ENCODE results near the gene FUT9. TPM values are rescaled to one million over a fixed set of nuclear protein-coding genes. Genes with fewer than 3 reads are reported as not detected.

The FUT9 gene
- 5.1 and 6.3 TPM in 2 replicates for total RNA-seq (ENCODE audit: low replicate concordance)

- H3K36me3 ChIP-seq: no peaks in the 10 kb centered on the region
- no peaks in the 10 kb centered on the region for H3K9me3 ChIP-seq (ENCODE audit: low read depth)
- H3K27ac ChIP-seq: peak within 1 kb of the TSS; percentile 50
- Mint-ChIP-seq H3K27me3 (ENCODE audit: insufficient read depth, low read depth) (no peaks in the 10 kb centered on the region), H3K27ac (peak within 1 kb of the TSS; percentile 76), H3K4me1 (peaks cover 24% of the 10 kb centered on the region), H3K4me3 (peak within 1 kb of the TSS; percentile 88), H3K9me3 (no peaks in the 10 kb centered on the region), H3K36me3 (no peaks in the 10 kb centered on the region)
- H3K4me1 ChIP-seq: peaks cover 18% of the 10 kb centered on the region
- TF ChIP-seq EZH2phosphoT487 (IDR thresholded peaks at IDR 0.05) (no peak), CTCF (IDR thresholded peaks at IDR 0.05) (peak; percentile 58), EZH2 (IDR thresholded peaks at IDR 0.05) (no peak)
- H4K20me1 ChIP-seq (ENCODE audit: low read depth): no peaks in the 10 kb centered on the region
- peak within 1 kb of the TSS; percentile 30 for H3K9ac ChIP-seq
- peak within 1 kb of the TSS; percentile 96 for H3K4me2 ChIP-seq
- H3F3A ChIP-seq (ENCODE audit: low read depth): peaks cover 27% of the 10 kb centered on the region
- DNase-seq (ENCODE audit: low spot score): peak; percentile 94
- peak within 1 kb of the TSS; percentile 98 for H2AFZ ChIP-seq (replicated peaks)
- peaks cover 10% of the 10 kb centered on the region for H3K27me3 ChIP-seq
- peaks cover 36% of the 10 kb centered on the region for H3K79me2 ChIP-seq (ENCODE audit: low read depth)
- H3K4me3 ChIP-seq: peak within 1 kb of the TSS; percentile 59
Observed at GRCh38 chr6:96015518-96016333, at the start of gene FUT9. Gene FUT9 (plus strand): TSS chr6:96015974. CDS start chr6:96203156, 187,182 bp downstream.

- DNase-seq (ENCODE audit: low spot score): no peak
- H3K4me3 Mint-ChIP-seq: no peak overlapping the region
- Histone ChIP-seq H3K4me3 (no peak overlapping the region), H3K9ac (no peak overlapping the region), H3K4me1 (no peaks in the 10 kb centered on the region), H2AFZ (replicated peaks) (no peak overlapping the region), H3K36me3 (no peaks in the 10 kb centered on the region), H3K4me2 (no peak overlapping the region), H3K27me3 (no peaks in the 10 kb centered on the region), H3K79me2 (ENCODE audit: low read depth) (no peaks in the 10 kb centered on the region), H3K9me3 (ENCODE audit: low read depth) (peaks cover 4% of the 10 kb centered on the region), H3K27ac (no peak overlapping the region), H3F3A (ENCODE audit: low read depth) (no peaks in the 10 kb centered on the region), H4K20me1 (ENCODE audit: low read depth) (no peaks in the 10 kb centered on the region)
- H3K9me3 Mint-ChIP-seq: peaks cover 5% of the 10 kb centered on the region
- no peaks in the 10 kb centered on the region for H3K36me3 Mint-ChIP-seq
- H3K27me3 Mint-ChIP-seq (ENCODE audit: insufficient read depth, low read depth): no peaks in the 10 kb centered on the region
- TF ChIP-seq CTCF (IDR thresholded peaks at IDR 0.05) (no peak), EZH2phosphoT487 (IDR thresholded peaks at IDR 0.05) (no peak), EZH2 (IDR thresholded peaks at IDR 0.05) (no peak)
- no peak overlapping the region for H3K27ac Mint-ChIP-seq
- H3K4me1 Mint-ChIP-seq: no peaks in the 10 kb centered on the region
Observed at GRCh38 chr6:95967594-95967993, 48.2 kb upstream of the FUT9 start.

- H3K36me3 Mint-ChIP-seq: no peaks in the 10 kb centered on the region
- no peak overlapping the region for H3K9ac ChIP-seq
- no peaks in the 10 kb centered on the region for H3K4me1 Mint-ChIP-seq
- H3K4me3 Mint-ChIP-seq: no peak overlapping the region
- no peaks in the 10 kb centered on the region for H3K4me1 ChIP-seq
- H3K9me3 ChIP-seq (ENCODE audit: low read depth): no peaks in the 10 kb centered on the region
- no peaks in the 10 kb centered on the region for H3K27me3 Mint-ChIP-seq (ENCODE audit: insufficient read depth, low read depth)
- H3K36me3 ChIP-seq: no peaks in the 10 kb centered on the region
- no peak overlapping the region for H3K27ac Mint-ChIP-seq
- peaks cover 2% of the 10 kb centered on the region for H3K9me3 Mint-ChIP-seq
- H3K79me2 ChIP-seq (ENCODE audit: low read depth): no peaks in the 10 kb centered on the region
- TF ChIP-seq EZH2 (IDR thresholded peaks at IDR 0.05) (no peak), CTCF (IDR thresholded peaks at IDR 0.05) (no peak), EZH2phosphoT487 (IDR thresholded peaks at IDR 0.05) (no peak)
- H3K4me3 ChIP-seq: no peak overlapping the region
- H2AFZ ChIP-seq (replicated peaks): no peak overlapping the region
- H3K27me3 ChIP-seq: no peaks in the 10 kb centered on the region
- H3F3A ChIP-seq (ENCODE audit: low read depth): no peaks in the 10 kb centered on the region
- H4K20me1 ChIP-seq (ENCODE audit: low read depth): no peaks in the 10 kb centered on the region
- no peak overlapping the region for H3K4me2 ChIP-seq
- no peak overlapping the region for H3K27ac ChIP-seq
- no peak for DNase-seq (ENCODE audit: low spot score)
Observed at GRCh38 chr6:95973976-95974375, 41.8 kb upstream of the FUT9 start.

All from neural progenitor cell (in vitro differentiated cells).